HL-60 (cell line): ENCODE results near the gene HPSE2.

Source experiments
- DNase-seq, 2 experiments: peaks; one replicate each; pipeline ENCODE4 v3.0.0-alpha.2; 2010 to 2020; ENCODE audit warnings: low read depth in 1 of 2, low spot score in 1 of 2
- H3K27ac ChIP-seq: fragments of 250-450 bp; sonication (Bioruptor Pico); replicated peaks from 2 replicates; pipeline ENCODE4 v1.5.1; 2020; ENCODE audit warnings: mild to moderate bottlenecking, moderate library complexity
- H3K27me3 ChIP-seq: fragments of 250-450 bp; sonication (Bioruptor Pico); 2 replicates; pipeline ENCODE4 v1.5.1; 2021; ENCODE audit warnings: mild to moderate bottlenecking, moderate library complexity; ENCODE audit not compliant: insufficient read depth, poor library complexity, severe bottlenecking
- H3K4me3 ChIP-seq: replicated peaks from 2 replicates; pipeline ENCODE4 v1.5.1; 2011; ENCODE audit warnings: mild to moderate bottlenecking, control low read depth, low read length; ENCODE audit not compliant: insufficient read depth
- CTCF ChIP-seq: IDR thresholded peaks from one replicate; pipeline ENCODE4 v1.5.1; 2011; ENCODE audit warnings: low read length, control low read depth, inconsistent platforms; ENCODE audit not compliant: insufficient read depth
- GABPA ChIP-seq: IDR thresholded peaks from 2 replicates; pipeline ENCODE4 v1.6.1; 2012; ENCODE audit warnings: low read depth
- POLR2AphosphoS5 ChIP-seq: IDR thresholded peaks from 2 replicates; pipeline ENCODE4 v1.6.1; 2012; ENCODE audit warnings: low read depth
- REST ChIP-seq: IDR thresholded peaks from 2 replicates; pipeline ENCODE4 v1.6.1; 2012; ENCODE audit warnings: low read depth; ENCODE audit not compliant: insufficient replicate concordance
- SPI1 ChIP-seq: IDR thresholded peaks from 2 replicates; pipeline ENCODE4 v1.6.1; 2012; ENCODE audit warnings: low read depth, mild to moderate bottlenecking, borderline replicate concordance

HPSE2 gene

GRCh38 chr10:98577168-98577567 lies 658.5 kb downstream of the HPSE2 start:
- no peak overlapping the region for H3K4me3 ChIP-seq
- no peak for DNase-seq
- no peak for TF ChIP-seq REST
- no peak for TF ChIP-seq CTCF
- no peak for TF ChIP-seq GABPA
- TF ChIP-seq POLR2AphosphoS5, result no peak
- TF ChIP-seq SPI1, result no peak
- H3K27ac ChIP-seq, result no peak overlapping the region
- H3K27me3 ChIP-seq, result no peaks in the 10 kb centered on the region

GRCh38 chr10:98576096-98576495 lies 659.6 kb downstream of the HPSE2 start:
- Histone ChIP-seq H3K27me3 (no peaks in the 10 kb centered on the region), H3K27ac (no peak overlapping the region), H3K4me3 (no peak overlapping the region)
- no peak for TF ChIP-seq GABPA
- TF ChIP-seq POLR2AphosphoS5, result no peak
- no peak for TF ChIP-seq SPI1
- TF ChIP-seq CTCF, result no peak
- TF ChIP-seq REST, result no peak
- DNase-seq, result no peak

GRCh38 chr10:98572594-98572993 lies 663.1 kb downstream of the HPSE2 start:
- TF ChIP-seq POLR2AphosphoS5, result no peak
- TF ChIP-seq SPI1, result no peak
- H3K4me3 ChIP-seq, result no peak overlapping the region
- H3K27me3 ChIP-seq, result peaks cover 3% of the 10 kb centered on the region
- no peak overlapping the region for H3K27ac ChIP-seq
- DNase-seq, result no peak

- TF ChIP-seq SPI1, result no peak
- TF ChIP-seq GABPA, result no peak
- TF ChIP-seq CTCF, result no peak
- TF ChIP-seq REST, result no peak
- TF ChIP-seq POLR2AphosphoS5, result no peak
- H3K27me3 ChIP-seq, result peaks cover 3% of the 10 kb centered on the region
- no peak for DNase-seq
- H3K4me3 ChIP-seq, result no peak overlapping the region
- H3K27ac ChIP-seq, result no peak overlapping the region
Measured at GRCh38 chr10:98570834-98571233, 664.8 kb downstream of the HPSE2 start.
